Measurements from ENCODE around the gene EHHADH.
"Not testable (repeated sequence)": the region's sequence is repeated elsewhere in the genome, so short reads cannot be mapped to it uniquely, and the experiment has no call there.

The EHHADH gene

DNA sequence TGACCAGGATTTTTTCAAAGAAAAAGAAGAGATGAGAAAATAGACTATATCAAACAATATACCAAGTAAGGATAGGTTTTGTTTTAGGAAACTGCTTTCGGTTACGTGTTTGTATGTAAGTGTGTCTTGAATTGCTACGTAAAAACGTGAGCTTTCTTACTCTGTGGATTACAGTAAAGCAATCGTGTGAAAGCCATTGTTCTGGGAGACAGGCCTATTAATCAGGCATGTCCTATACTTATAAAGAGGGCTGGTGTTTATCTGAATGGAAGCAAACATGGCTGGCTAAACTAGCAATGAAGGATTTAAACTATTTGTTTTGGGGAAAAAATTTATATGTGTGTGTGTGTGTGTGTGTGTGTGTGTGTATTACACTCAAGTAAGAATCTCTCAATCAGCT is 2.6 kb downstream of the EHHADH start:
- no peak for DNase-seq (ENCODE audit: extremely low read depth, low read depth)
- no peak overlapping the region for H3K4me3 ChIP-seq (replicated peaks; ENCODE audit: low read depth, low read length)
- TF ChIP-seq, protein P1, sequence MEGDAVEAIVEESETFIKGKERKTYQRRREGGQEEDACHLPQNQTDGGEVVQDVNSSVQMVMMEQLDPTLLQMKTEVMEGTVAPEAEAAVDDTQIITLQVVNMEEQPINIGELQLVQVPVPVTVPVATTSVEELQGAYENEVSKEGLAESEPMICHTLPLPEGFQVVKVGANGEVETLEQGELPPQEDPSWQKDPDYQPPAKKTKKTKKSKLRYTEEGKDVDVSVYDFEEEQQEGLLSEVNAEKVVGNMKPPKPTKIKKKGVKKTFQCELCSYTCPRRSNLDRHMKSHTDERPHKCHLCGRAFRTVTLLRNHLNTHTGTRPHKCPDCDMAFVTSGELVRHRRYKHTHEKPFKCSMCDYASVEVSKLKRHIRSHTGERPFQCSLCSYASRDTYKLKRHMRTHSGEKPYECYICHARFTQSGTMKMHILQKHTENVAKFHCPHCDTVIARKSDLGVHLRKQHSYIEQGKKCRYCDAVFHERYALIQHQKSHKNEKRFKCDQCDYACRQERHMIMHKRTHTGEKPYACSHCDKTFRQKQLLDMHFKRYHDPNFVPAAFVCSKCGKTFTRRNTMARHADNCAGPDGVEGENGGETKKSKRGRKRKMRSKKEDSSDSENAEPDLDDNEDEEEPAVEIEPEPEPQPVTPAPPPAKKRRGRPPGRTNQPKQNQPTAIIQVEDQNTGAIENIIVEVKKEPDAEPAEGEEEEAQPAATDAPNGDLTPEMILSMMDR (IDR thresholded peaks at IDR 0.05; ENCODE audit: low read depth, low read length, missing control alignments): no peak

DNA sequence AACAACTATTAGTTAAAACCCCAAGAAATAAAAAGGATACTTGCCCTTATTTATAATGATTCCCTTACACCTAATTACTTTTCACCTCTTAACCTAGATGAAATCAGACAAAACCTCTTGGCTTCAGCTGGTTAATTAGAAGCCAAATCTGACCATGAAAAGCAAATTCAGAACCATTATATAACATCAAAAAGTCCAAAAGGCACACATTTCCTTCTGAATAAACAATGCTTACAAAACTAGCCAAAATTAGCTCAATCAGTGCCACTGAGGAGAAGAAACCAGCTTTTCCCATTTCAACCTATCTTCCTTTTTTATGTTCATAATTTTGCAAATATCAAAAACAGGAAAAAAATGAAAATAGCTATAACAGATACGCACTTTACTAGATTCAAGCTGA is 3.2 kb downstream of the EHHADH start:
- H3K4me3 ChIP-seq (replicated peaks; ENCODE audit: low read depth, low read length): no peak overlapping the region
- no peak for DNase-seq (ENCODE audit: extremely low read depth, low read depth)
- TF ChIP-seq, protein P1 (IDR thresholded peaks at IDR 0.05; ENCODE audit: low read depth, low read length, missing control alignments): no peak

DNA sequence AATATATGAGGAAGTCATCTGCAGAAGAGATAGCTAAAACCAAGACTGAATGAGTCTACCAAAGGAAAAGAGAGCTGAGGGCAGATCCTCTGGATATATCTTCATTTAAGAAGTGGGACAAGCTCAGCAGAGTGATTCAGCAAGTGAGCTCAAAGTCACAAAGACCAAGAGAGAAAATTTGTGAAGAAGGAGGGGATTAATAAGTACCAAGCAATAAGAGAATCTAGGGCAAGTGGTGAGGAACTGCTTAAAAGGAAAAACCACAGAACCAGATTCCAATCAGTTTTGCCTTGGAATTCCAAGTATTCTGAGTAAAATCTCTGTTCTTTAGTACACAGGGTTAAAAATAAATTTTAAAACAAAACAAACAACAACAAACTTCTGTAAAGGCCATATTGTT is 3.6 kb downstream of the EHHADH start:
- TF ChIP-seq, protein P1 (IDR thresholded peaks at IDR 0.05; ENCODE audit: low read depth, low read length, missing control alignments): no peak
- no peak overlapping the region for H3K4me3 ChIP-seq (replicated peaks; ENCODE audit: low read depth, low read length)
- no peak for DNase-seq (ENCODE audit: extremely low read depth, low read depth)

DNA sequence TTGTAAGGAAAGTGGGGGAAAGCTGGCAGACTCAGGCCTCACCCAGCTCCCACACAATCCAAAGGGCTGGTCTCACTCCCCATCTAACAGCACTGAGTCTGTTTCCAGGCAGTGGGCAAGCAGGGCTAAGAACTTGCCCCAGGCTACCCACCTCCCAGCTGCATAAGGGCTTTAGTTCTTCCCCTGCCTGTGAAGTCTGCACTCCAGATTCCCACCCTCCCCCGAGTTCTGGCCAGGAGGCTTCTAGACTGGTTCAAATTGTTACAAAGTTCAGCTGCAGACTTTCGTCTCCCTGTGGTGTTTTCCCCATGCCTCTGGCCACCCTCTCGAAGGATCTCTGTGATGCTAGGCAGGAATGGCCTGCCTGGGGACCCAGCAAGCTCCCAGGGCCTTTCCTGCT is 11.2 kb downstream of the EHHADH start:
- TF ChIP-seq, protein P1 (IDR thresholded peaks at IDR 0.05; ENCODE audit: low read depth, low read length, missing control alignments): no peak
- H3K4me3 ChIP-seq (replicated peaks; ENCODE audit: low read depth, low read length): no peak overlapping the region
- no peak for DNase-seq (ENCODE audit: extremely low read depth, low read depth)

DNA sequence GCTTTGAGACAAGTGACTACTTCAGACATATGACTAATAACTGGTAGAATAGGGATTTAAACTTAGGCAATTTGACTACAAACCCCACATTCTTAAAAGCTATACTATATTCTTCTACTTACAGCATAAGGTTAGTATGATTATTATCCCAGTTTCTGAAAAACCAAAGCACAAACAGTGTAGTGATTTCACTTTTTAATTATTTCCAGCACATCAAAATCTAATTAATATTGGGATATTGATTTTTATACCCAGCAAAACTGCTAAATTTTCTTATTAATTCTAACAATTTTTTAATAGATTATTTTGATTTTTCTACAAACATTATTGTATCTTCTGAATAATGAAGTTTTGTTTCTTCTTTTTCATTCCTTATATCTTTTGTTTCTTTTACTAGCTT is 16.9 kb downstream of the EHHADH start:
- H3K4me3 ChIP-seq (replicated peaks; ENCODE audit: low read depth, low read length): no peak overlapping the region
- TF ChIP-seq, protein P1 (IDR thresholded peaks at IDR 0.05; ENCODE audit: low read depth, low read length, missing control alignments): no peak

DNA sequence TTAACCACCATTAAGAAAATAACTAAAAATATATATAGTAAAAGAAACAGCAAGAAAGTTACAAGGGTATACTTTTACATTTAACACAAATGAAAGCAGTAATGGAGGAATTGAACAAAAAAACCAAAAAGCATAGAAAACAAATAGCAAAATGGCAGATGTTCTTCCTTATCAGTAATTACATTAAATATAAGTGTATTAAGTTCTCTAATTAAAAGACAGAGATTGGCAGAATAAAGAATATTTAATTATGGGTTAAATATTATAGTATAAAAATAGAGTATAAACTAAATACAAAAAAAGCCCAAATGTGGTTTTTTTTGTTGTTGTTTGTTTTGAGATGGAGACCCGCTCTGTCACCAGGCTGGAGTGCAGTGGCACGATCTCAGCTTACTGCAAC is 20.5 kb downstream of the EHHADH start:
- no peak for DNase-seq (ENCODE audit: extremely low read depth, low read depth)
- TF ChIP-seq, protein P1 (IDR thresholded peaks at IDR 0.05; ENCODE audit: low read depth, low read length, missing control alignments): no peak
- H3K4me3 ChIP-seq (replicated peaks; ENCODE audit: low read depth, low read length): no peak overlapping the region

More for the DNA sequence above, 16.9 kb downstream of the EHHADH start:
- no peak for DNase-seq (ENCODE audit: extremely low read depth, low read depth)

DNA sequence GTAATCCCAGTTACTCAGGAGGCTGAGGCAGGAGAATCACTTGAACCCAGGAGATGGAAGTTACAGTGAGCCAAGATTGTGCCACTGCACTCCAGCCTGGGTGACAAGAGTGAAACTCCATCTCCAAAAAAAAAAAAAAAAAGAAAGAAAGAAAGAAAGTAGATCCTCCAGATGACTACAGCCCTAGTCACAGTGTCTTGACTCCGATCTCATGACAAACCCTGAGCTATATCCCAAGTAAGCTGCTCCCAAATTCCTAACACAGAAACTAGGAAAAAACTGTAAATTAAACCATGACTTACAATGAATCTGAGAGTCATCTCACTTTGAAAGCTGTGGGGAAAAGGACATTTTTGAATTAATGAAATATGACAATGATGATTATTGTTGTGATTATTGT is 27.3 kb downstream of the EHHADH start:
- not testable (repeated sequence) for DNase-seq (ENCODE audit: extremely low read depth, low read depth); H3K4me3 ChIP-seq (replicated peaks; ENCODE audit: low read depth, low read length)

All from HFF-Myc (cell line).